Hematopoietic multipotent progenitor cell treated with erythropoietin and hydrocortisone succinate and interleukin-3 and kit ligand, for 8 days (in vitro differentiated cells): Measurements from ENCODE around the gene FIGNL1.

ENCODE experiments used
- DNase-seq: peaks from one replicate; pipeline ENCODE4 v3.0.0-alpha.2; 2015

The FIGNL1 gene, protein sequence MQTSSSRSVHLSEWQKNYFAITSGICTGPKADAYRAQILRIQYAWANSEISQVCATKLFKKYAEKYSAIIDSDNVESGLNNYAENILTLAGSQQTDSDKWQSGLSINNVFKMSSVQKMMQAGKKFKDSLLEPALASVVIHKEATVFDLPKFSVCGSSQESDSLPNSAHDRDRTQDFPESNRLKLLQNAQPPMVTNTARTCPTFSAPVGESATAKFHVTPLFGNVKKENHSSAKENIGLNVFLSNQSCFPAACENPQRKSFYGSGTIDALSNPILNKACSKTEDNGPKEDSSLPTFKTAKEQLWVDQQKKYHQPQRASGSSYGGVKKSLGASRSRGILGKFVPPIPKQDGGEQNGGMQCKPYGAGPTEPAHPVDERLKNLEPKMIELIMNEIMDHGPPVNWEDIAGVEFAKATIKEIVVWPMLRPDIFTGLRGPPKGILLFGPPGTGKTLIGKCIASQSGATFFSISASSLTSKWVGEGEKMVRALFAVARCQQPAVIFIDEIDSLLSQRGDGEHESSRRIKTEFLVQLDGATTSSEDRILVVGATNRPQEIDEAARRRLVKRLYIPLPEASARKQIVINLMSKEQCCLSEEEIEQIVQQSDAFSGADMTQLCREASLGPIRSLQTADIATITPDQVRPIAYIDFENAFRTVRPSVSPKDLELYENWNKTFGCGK

GRCh38 chr7:50449881-50450589, at the start of gene FIGNL1:
Gene FIGNL1, minus strand, starts transcription at chr7:50450350. Its CDS starts 3,063 bp downstream, at chr7:50447287.
- DNase-seq = peak; percentile 86

DNA sequence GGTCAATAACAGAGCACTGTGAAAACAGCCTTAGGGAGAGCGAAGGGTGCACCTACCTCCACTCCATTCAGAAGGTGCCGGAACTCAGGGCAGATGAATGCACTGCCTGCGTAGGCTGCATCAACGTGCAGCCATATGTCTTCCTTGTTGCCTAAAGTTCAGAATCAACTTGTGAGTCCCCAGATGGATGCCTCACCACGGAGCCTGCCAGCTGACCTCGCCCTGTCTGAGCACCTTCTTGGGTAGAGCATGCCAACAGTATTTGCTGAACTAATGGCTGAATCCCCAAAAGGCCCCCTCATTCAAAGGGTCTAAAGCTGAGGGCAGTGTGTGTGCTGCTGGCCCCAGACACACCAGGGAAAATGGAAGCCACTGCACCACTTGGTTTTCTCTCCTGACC, 48.9 kb upstream of the FIGNL1 start:
- DNase-seq = no peak

DNA sequence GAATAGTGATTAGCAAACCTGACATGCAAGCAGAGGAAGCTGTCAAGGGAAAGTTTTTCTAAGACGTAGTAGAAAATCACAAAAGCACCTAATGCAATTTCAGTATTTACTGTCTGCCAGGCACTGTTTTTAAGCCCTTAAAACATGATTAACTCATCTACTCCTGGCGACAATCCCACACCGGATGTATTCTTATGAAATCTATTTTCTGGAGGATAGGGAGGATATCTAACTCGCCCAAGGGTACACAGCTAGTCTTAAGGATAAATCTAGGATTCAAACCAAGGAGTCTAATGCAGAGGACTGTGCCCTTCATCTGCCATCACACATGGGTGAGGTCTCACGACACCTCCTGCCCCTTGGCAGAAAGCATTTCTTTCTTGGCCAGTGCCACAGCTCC, 47.8 kb upstream of the FIGNL1 start:
- no peak for DNase-seq

- peak; percentile 97 for DNase-seq
Observed at GRCh38 chr7:50497068-50497642, 47.0 kb upstream of the FIGNL1 start.

DNA sequence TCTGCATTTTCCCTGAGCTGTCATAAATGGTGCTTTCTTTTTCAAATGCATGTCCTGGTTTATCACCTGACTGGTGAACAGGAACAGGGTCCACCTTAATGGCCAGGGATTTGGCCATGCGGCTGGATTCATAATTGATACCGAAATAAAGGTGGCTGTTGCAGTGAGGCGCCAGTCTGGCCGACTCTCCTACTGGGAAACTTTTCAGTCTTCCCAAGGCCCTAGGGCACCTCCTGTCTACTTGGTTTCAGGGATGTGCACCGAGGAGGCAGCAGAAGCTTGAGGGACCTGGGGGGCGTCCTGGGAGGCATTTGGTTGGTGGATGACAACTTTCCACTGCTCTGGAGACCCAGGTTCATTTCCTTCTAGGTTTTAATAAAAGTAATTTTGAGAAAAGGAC, 46.4 kb upstream of the FIGNL1 start:
- no peak for DNase-seq

GRCh38 chr7:50495746-50496145, 45.6 kb upstream of the FIGNL1 start:
- DNase-seq = no peak

GRCh38 chr7:50492770-50493519, 42.8 kb upstream of the FIGNL1 start:
- no peak for DNase-seq

- DNase-seq = no peak
Observed at GRCh38 chr7:50491943-50492342, 41.8 kb upstream of the FIGNL1 start.

DNA sequence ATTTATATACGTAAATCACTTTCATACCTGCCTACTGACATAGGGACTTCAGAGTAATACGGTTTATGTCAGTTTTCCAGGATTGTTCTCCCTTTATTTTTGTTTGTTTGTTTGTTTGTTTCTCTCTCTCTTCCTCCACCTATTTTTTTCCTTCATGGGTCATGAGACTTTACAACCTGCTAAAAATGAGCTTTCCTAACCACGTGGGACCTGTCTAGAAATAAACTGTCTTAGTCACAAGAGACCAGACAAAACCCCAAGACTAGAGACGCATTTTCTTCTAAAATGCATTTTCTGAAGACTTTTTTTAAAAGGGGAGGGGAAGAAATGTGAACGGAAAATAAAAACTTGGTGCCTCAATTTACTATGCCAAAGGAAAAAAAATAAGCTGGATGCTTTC, 41.1 kb upstream of the FIGNL1 start:
- DNase-seq = no peak

DNA sequence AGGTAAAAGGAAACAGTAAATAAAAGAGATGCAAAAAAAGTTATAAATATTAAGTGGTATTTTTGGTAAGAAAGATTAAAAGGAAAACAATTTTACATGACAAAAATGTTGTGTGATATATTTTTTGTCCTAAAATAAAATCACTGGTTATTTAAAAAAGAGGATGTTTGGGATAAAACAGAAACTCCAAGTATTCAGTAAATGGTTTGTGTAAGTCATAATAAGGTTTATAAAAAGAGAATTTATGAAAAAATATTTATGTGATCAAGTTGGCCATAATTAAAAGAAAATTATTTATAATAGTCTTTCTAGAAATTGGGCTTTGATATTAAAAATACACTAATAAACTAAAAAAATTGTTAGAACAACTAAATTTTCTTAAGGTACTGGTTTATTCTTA, 38.2 kb upstream of the FIGNL1 start:
- no peak for DNase-seq

GRCh38 chr7:50486512-50486911, 36.4 kb upstream of the FIGNL1 start:
- DNase-seq = no peak

DNA sequence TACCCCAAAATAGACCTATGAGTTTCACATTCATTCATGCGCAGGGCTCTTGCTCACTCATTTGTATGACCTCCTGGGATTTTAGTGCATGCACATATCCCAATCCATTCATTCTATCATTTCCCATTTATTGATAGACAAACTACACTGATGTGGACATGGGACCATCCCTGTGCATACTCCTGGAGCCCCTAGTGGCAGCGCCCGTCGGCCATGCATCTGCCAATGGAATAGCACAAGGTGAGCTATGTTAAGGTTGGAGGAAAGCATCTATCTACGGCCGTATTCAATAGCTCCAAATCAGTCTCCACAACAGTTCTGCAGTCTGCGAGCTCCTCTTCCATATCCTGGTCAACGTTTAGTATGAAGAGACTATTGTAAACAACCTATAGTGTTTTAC, 31.7 kb upstream of the FIGNL1 start:
- DNase-seq = no peak

GRCh38 chr7:50480797-50481196, 30.6 kb upstream of the FIGNL1 start:
- no peak for DNase-seq

- DNase-seq = no peak
Observed at GRCh38 chr7:50479743-50480517, 29.8 kb upstream of the FIGNL1 start.

GRCh38 chr7:50477640-50478039, 27.5 kb upstream of the FIGNL1 start:
- no peak for DNase-seq

DNA sequence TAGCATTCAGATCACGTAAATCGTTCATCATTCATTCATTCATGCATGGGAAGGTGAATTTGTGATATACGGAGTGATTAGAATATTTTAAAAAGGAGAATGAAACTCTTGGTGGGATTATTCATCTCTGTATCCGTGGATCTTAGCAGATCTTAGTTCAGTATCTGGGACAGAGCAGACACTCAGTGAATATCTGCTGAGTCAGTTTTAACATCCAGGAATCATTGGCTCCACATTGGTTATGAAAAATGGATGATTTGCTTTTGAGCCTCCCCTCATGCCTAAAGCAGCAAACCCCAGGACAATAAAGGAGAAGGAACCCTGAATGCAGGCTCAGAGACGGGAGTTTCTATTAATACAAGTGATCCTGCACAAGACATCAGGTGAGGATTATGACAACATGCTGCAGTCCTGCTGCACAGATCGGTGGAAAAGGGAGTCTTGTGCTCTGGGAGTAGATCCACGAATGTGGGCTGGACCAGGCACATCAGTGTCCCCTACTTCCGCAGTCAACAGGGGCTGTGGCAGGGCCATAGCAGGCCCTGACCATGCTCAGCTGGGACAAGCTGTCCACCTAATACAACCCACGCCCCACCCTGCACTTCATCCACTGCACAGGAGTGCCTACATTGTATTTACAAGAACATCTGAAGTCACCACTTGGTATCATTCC, 26.9 kb upstream of the FIGNL1 start:
- DNase-seq = no peak

DNA sequence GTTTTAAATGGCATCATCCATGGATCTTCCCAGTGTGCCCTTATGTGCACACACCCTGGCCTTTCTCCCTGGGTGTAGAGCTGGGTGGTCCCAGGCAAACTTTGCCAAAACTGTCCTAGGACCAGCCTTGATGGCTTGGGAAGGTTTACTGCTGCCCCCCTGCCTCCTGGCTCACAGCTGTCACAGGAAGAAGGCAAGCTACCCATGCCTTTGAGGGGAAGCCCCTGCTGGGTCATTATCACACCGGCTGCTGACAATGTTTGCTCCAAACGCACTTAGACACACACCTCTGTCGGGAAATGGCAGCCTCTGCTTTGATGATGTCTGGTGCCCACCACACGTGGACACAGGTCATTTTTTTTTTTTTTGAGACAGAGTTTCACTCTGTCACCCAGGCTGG, 25.2 kb upstream of the FIGNL1 start:
- DNase-seq = no peak

DNA sequence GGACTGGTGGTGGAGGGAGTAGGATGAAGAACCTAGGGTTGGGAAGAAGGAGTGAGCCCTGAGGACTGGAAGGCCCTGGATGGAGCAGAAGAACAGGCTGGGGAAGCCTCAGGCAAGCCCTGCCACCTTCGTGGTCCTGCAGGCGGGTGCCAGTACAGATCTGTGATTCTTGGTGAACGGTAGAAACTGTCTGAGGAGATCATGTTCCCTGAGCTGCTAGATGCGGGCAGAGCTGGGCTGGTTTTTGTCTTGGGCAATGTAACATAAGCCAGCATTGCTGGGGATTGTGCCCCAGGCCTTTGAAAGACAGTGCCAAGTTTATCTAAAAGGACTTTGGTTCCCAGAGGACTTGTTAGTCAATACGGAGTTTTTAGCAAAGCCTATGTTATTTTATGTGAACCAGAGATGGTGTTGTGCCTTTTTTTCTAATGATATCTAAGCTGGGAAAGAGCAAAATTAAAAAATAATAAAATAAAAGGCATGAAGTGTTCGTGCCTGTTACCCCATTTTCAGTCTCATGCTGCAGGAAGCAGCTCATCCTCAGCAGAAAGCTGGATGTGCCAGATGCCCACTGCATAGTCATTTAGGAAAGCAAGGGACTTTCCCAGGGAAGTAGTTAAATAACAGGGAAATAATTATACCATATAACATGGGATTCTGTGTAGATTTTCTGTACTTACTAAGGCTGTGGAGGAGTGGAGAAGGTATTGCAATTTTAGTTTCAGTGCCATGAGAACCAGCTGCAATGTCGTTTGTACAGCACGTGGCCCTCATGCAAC, 24.4 kb upstream of the FIGNL1 start:
- DNase-seq = no peak

- no peak for DNase-seq
Observed at GRCh38 chr7:50473531-50473930, 23.4 kb upstream of the FIGNL1 start.

- no peak for DNase-seq
Observed at GRCh38 chr7:50472427-50472826, 22.3 kb upstream of the FIGNL1 start.

DNA sequence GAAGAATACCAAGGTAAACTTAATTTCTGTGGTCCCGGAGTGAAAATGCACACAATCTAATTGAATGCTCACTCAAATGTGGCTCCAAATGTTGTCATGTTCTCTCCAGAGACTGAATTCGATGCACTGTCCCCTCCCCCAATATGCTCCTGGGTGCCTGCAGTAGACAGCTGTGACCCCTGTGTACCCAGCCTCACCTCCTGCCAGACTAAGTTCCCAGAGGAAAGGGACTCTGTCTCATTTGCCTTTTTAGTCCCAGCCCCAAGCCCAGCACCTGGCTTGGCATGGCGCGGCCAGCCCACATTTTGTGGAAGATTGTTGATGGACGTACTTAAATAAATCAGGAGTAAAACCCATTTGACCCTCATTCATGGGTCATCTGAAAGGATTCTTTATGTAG, 21.8 kb upstream of the FIGNL1 start:
- no peak for DNase-seq
